ENCODE measurements around the gene SLC35E4.

SLC35E4 gene

GRCh38 chr22:30604723-30605122 is 30.9 kb upstream of the SLC35E4 start:
- Histone ChIP-seq H3K4me1 (ENCODE audit: control insufficient read depth, insufficient read depth, low read length) (peaks cover 18% of the 10 kb centered on the region), H3K9ac (ENCODE audit: low read length) (no peak overlapping the region), H3K27ac (ENCODE audit: low read depth, low read length) (no peak overlapping the region), H3K4me3 (ENCODE audit: low read length) (no peak overlapping the region), H3K36me3 (ENCODE audit: control insufficient read depth, insufficient read depth, low read length) (no peaks in the 10 kb centered on the region), H3K27me3 (ENCODE audit: control insufficient read depth, insufficient read depth, low read length) (no peaks in the 10 kb centered on the region)

GRCh38 chr22:30605449-30606110 is 30.0 kb upstream of the SLC35E4 start:
- Histone ChIP-seq H3K36me3 (ENCODE audit: control insufficient read depth, insufficient read depth, low read length) (no peaks in the 10 kb centered on the region), H3K4me3 (ENCODE audit: low read length) (no peak overlapping the region), H3K9ac (ENCODE audit: low read length) (no peak overlapping the region), H3K4me1 (ENCODE audit: control insufficient read depth, insufficient read depth, low read length) (peaks cover 21% of the 10 kb centered on the region), H3K27me3 (ENCODE audit: control insufficient read depth, insufficient read depth, low read length) (no peaks in the 10 kb centered on the region), H3K27ac (ENCODE audit: low read depth, low read length) (no peak overlapping the region)

GRCh38 chr22:30606455-30607299 is 28.9 kb upstream of the SLC35E4 start, which contains the start of gene TCN2:
Gene TCN2 (plus strand): TSS chr22:30607174. CDS start chr22:30607332, 158 bp downstream.
- H3K36me3 ChIP-seq (ENCODE audit: control insufficient read depth, insufficient read depth, low read length) = no peaks in the 10 kb centered on the region
- peak within 1 kb of the TSS; percentile 97 for H3K4me3 ChIP-seq (ENCODE audit: low read length)
- H3K27ac ChIP-seq (ENCODE audit: low read depth, low read length) = peak within 1 kb of the TSS; percentile 82
- H3K27me3 ChIP-seq (ENCODE audit: control insufficient read depth, insufficient read depth, low read length) = no peaks in the 10 kb centered on the region
- H3K9ac ChIP-seq (ENCODE audit: low read length) = peak within 1 kb of the TSS; percentile 70
- peaks cover 21% of the 10 kb centered on the region for H3K4me1 ChIP-seq (ENCODE audit: control insufficient read depth, insufficient read depth, low read length)

GRCh38 chr22:30607300-30607930 is 28.2 kb upstream of the SLC35E4 start:
- peak overlapping the region; percentile 70 for H3K9ac ChIP-seq (ENCODE audit: low read length)
- no peaks in the 10 kb centered on the region for H3K27me3 ChIP-seq (ENCODE audit: control insufficient read depth, insufficient read depth, low read length)
- H3K4me3 ChIP-seq (ENCODE audit: low read length) = peak overlapping the region; percentile 97
- H3K36me3 ChIP-seq (ENCODE audit: control insufficient read depth, insufficient read depth, low read length) = no peaks in the 10 kb centered on the region
- H3K27ac ChIP-seq (ENCODE audit: low read depth, low read length) = peak overlapping the region; percentile 82
- H3K4me1 ChIP-seq (ENCODE audit: control insufficient read depth, insufficient read depth, low read length) = peaks cover 21% of the 10 kb centered on the region

- H3K27me3 ChIP-seq (ENCODE audit: control insufficient read depth, insufficient read depth, low read length) = no peaks in the 10 kb centered on the region
- H3K9ac ChIP-seq (ENCODE audit: low read length) = no peak overlapping the region
- no peaks in the 10 kb centered on the region for H3K36me3 ChIP-seq (ENCODE audit: control insufficient read depth, insufficient read depth, low read length)
- peak overlapping the region; percentile 97 for H3K4me3 ChIP-seq (ENCODE audit: low read length)
- H3K4me1 ChIP-seq (ENCODE audit: control insufficient read depth, insufficient read depth, low read length) = peaks cover 21% of the 10 kb centered on the region
- H3K27ac ChIP-seq (ENCODE audit: low read depth, low read length) = peak overlapping the region; percentile 81
These were observed 27.6 kb upstream of the SLC35E4 start for GRCh38 chr22:30607939-30608338.

GRCh38 chr22:30609260-30610185 is 26.1 kb upstream of the SLC35E4 start:
- Histone ChIP-seq H3K4me3 (ENCODE audit: low read length) (peak overlapping the region; percentile 22), H3K9ac (ENCODE audit: low read length) (peak overlapping the region; percentile 14)

GRCh38 chr22:30610299-30610698 is 25.3 kb upstream of the SLC35E4 start:
- Histone ChIP-seq H3K9ac (ENCODE audit: low read length) (no peak overlapping the region), H3K4me1 (ENCODE audit: control insufficient read depth, insufficient read depth, low read length) (peaks cover 21% of the 10 kb centered on the region), H3K4me3 (ENCODE audit: low read length) (no peak overlapping the region), H3K36me3 (ENCODE audit: control insufficient read depth, insufficient read depth, low read length) (no peaks in the 10 kb centered on the region), H3K27ac (ENCODE audit: low read depth, low read length) (no peak overlapping the region), H3K27me3 (ENCODE audit: control insufficient read depth, insufficient read depth, low read length) (no peaks in the 10 kb centered on the region)

More at GRCh38 chr22:30609260-30610185, 26.1 kb upstream of the SLC35E4 start:
- Histone ChIP-seq H3K27me3 (ENCODE audit: control insufficient read depth, insufficient read depth, low read length) (no peaks in the 10 kb centered on the region), H3K36me3 (ENCODE audit: control insufficient read depth, insufficient read depth, low read length) (no peaks in the 10 kb centered on the region), H3K27ac (ENCODE audit: low read depth, low read length) (peak overlapping the region; percentile 81), H3K4me1 (ENCODE audit: control insufficient read depth, insufficient read depth, low read length) (peaks cover 21% of the 10 kb centered on the region)

- Histone ChIP-seq H3K4me3 (ENCODE audit: low read length) (no peak overlapping the region), H3K27ac (ENCODE audit: low read depth, low read length) (no peak overlapping the region), H3K4me1 (ENCODE audit: control insufficient read depth, insufficient read depth, low read length) (peaks cover 19% of the 10 kb centered on the region), H3K27me3 (ENCODE audit: control insufficient read depth, insufficient read depth, low read length) (no peaks in the 10 kb centered on the region), H3K36me3 (ENCODE audit: control insufficient read depth, insufficient read depth, low read length) (no peaks in the 10 kb centered on the region), H3K9ac (ENCODE audit: low read length) (no peak overlapping the region)
These were observed 24.4 kb upstream of the SLC35E4 start for GRCh38 chr22:30611197-30611596.

- no peak overlapping the region for H3K9ac ChIP-seq (ENCODE audit: low read length)
- no peak overlapping the region for H3K4me3 ChIP-seq (ENCODE audit: low read length)
- H3K36me3 ChIP-seq (ENCODE audit: control insufficient read depth, insufficient read depth, low read length) = no peaks in the 10 kb centered on the region
- H3K4me1 ChIP-seq (ENCODE audit: control insufficient read depth, insufficient read depth, low read length) = peaks cover 12% of the 10 kb centered on the region
- no peaks in the 10 kb centered on the region for H3K27me3 ChIP-seq (ENCODE audit: control insufficient read depth, insufficient read depth, low read length)
- no peak overlapping the region for H3K27ac ChIP-seq (ENCODE audit: low read depth, low read length)
These were observed 22.8 kb upstream of the SLC35E4 start for GRCh38 chr22:30612789-30613188.

- H3K9ac ChIP-seq (ENCODE audit: low read length) = no peak overlapping the region
- no peaks in the 10 kb centered on the region for H3K27me3 ChIP-seq (ENCODE audit: control insufficient read depth, insufficient read depth, low read length)
- H3K27ac ChIP-seq (ENCODE audit: low read depth, low read length) = no peak overlapping the region
- H3K4me1 ChIP-seq (ENCODE audit: control insufficient read depth, insufficient read depth, low read length) = peaks cover 6% of the 10 kb centered on the region
- H3K4me3 ChIP-seq (ENCODE audit: low read length) = no peak overlapping the region
- H3K36me3 ChIP-seq (ENCODE audit: control insufficient read depth, insufficient read depth, low read length) = no peaks in the 10 kb centered on the region
These were observed 21.3 kb upstream of the SLC35E4 start for GRCh38 chr22:30614268-30614667.

GRCh38 chr22:30614879-30615278 is 20.7 kb upstream of the SLC35E4 start:
- Histone ChIP-seq H3K36me3 (ENCODE audit: control insufficient read depth, insufficient read depth, low read length) (no peaks in the 10 kb centered on the region), H3K27me3 (ENCODE audit: control insufficient read depth, insufficient read depth, low read length) (no peaks in the 10 kb centered on the region), H3K4me3 (ENCODE audit: low read length) (no peak overlapping the region), H3K9ac (ENCODE audit: low read length) (no peak overlapping the region), H3K27ac (ENCODE audit: low read depth, low read length) (no peak overlapping the region), H3K4me1 (ENCODE audit: control insufficient read depth, insufficient read depth, low read length) (peaks cover 1% of the 10 kb centered on the region)
